Stimulated activated naive B cell treated with anti-CD40 and anti-IgM and Interleukin-4, amounts not matched to agents 10 μg/mL and 1 μg/mL and 100 μg/mL, for 72 hours (primary cell): ENCODE measurements around the gene DHRS7C.
"Not testable (repeated sequence)": the region's sequence is repeated elsewhere in the genome, so short reads cannot be mapped to it uniquely, and the experiment has no call there.

Source experiments
- ATAC-seq, 2 donors: fragments of 150-1000 bp; cut with Tn5 transposase; replicated peaks; 2 replicates each; pipeline ENCODE4 v1.10.0; 2021; ENCODE audit warnings: moderate library complexity in 1 of 2
- DNase-seq: peaks from one replicate; pipeline ENCODE4 v3.0.0; 2021
- H3K27ac Mint-ChIP-seq: one replicate; pipeline ENCODE4 v1.8.0; 2022; ENCODE audit warnings: mild to moderate bottlenecking, mixed read lengths
- H3K27me3 Mint-ChIP-seq, 2 donors: one replicate each; pipeline ENCODE4 v1.8.0; 2022; ENCODE audit warnings: mixed read lengths in 2 of 2
- H3K36me3 Mint-ChIP-seq, 2 donors: one replicate each; pipeline ENCODE4 v1.8.0; 2022; ENCODE audit warnings: mixed read lengths in 2 of 2, mild to moderate bottlenecking in 1 of 2
- H3K4me1 Mint-ChIP-seq, 2 donors: one replicate each; pipeline ENCODE4 v1.8.0; 2022; ENCODE audit warnings: mixed read lengths in 2 of 2, mild to moderate bottlenecking in 1 of 2
- H3K4me3 Mint-ChIP-seq, 2 donors: one replicate each; pipeline ENCODE4 v1.8.0; 2022; ENCODE audit warnings: mild to moderate bottlenecking in 2 of 2, mixed read lengths in 2 of 2, moderate library complexity in 1 of 2
- H3K9me3 Mint-ChIP-seq, 2 donors: one replicate each; pipeline ENCODE4 v1.8.0; 2022; ENCODE audit warnings: mixed read lengths in 2 of 2, mild to moderate bottlenecking in 1 of 2

Gene DHRS7C

DNA sequence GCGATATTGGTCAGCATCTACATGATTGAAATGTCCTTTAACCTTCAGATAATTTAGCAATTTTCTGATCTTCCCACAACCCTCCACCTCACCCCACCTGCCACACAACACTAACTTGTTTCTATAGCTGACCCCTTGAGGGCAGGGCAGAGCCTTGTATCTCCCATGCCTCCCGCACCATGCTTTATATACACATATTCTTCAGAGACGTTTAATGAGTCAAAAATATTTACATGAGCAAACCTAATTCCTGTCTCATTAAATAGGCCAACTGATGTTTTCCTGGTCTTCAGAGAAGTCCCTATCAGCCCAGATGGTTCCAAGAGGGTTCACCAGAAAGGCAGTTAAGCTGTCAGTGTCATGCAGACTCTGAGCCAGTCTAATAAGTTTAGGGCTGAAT lies 6.6 kb upstream of the DHRS7C start:
- no peak for ATAC-seq
- no peaks in the 10 kb centered on the region for H3K9me3 Mint-ChIP-seq
- no peak overlapping the region for H3K4me3 Mint-ChIP-seq
- no peaks in the 10 kb centered on the region for H3K36me3 Mint-ChIP-seq
- DNase-seq: no peak
- H3K27me3 Mint-ChIP-seq: peaks cover 30 to 35% of the 10 kb centered on the region in 2 donors
- no peak overlapping the region for H3K27ac Mint-ChIP-seq
- no peaks in the 10 kb centered on the region for H3K4me1 Mint-ChIP-seq

DNA sequence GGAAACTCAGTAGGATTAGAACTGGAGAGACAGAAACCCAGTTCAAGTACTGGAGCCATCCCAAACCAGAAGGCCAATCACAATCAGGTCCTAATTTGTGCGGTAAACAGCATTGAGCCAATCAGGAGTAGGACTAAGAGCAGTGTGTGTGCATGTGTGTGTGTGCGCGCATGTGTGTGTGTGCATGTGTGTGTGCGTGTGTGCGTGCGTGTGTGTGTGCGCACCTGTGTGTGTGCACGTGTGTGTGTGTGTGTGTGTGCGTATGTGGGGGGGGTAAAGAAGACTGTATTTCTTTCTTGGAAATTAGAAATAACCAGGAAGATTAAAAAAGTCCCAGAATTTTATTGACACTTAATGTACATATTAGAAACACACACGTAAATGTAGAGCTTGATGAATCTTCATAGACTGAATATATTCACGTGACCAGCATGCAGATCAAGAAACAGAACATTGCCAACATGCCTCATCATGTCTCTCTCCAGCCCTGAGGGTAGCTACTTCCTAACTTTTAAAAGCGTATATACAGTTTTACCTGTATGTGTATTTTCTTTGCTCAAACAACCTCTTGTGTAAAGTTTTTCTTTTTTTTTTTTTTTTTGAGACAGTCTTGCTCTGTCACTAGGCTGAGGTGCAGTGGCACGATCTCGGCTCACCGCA lies 919 bp upstream of the DHRS7C start:
- ATAC-seq (no peak), DNase-seq (no peak)
- no peak overlapping the region for H3K27ac Mint-ChIP-seq
- no peaks in the 10 kb centered on the region for H3K36me3 Mint-ChIP-seq
- H3K9me3 Mint-ChIP-seq: no peaks in the 10 kb centered on the region
- H3K4me1 Mint-ChIP-seq: no peaks in the 10 kb centered on the region
- H3K4me3 Mint-ChIP-seq: no peak overlapping the region
- peaks cover 15 to 25% of the 10 kb centered on the region in 2 donors for H3K27me3 Mint-ChIP-seq

DNA sequence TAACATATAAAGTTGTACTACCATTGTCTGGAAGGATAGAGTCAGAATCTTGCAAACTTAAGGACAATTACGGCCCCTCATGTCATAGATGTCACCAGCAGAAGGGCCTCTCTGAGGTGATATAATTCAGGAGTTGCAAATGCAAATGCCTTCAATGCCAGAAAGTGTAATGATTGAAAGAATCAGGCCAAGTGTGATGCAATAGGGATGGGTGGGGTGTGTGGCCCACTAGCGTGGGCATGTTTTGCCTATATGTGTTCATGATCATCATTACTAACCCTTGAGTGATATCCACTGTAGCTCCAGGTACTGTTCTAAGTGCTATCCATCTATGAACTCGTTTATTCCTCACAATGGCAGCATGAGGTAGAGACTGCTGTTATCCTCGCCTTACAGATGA lies 1.1 kb downstream of the DHRS7C start:
- ATAC-seq (no peak), DNase-seq (no peak)
- Mint-ChIP-seq H3K27ac (no peak overlapping the region), H3K36me3 (no peaks in the 10 kb centered on the region), H3K27me3 (peaks cover 6 to 10% of the 10 kb centered on the region in 2 donors), H3K9me3 (no peaks in the 10 kb centered on the region), H3K4me3 (no peak overlapping the region), H3K4me1 (no peaks in the 10 kb centered on the region)

DNA sequence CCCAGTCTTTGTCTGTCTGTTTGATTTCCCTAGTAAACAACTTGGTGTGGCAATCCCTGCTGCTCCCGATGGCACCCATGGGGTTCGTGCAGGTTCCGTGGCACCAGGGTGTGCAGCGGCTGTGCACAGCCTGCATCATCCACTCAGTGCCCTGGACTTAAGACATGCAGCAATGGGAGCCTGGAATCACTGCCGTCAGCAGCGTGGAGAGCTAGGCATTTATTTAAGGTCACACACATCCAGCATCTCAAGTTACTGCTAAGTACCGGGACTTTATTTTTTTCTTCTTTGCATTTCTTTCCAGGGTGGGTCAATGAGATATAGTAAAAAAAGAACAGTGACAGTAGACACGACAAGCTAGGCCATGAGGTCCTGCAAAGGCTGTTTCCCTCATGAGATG lies 2.8 kb downstream of the DHRS7C start:
- DNase-seq: no peak
- no peak overlapping the region for H3K27ac Mint-ChIP-seq

DNA sequence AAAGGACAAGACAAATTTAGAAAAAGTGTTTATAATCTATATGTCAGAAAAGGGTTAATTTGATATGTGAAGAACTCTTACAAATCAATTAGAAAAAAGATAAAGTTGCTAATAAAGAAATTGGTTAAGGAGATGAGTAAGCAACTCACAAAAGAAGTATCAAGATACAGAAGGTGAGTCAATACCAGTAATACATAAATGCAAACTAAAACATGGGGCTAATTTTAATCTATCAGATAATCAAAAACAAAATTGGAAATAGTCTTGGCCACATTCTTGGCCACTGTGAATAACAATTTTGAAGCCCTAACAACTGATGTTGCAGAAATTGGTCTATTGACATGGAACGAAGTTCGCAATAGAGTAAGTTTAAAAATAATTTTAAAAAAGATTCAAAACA lies 6.8 kb downstream of the DHRS7C start:
- no peak for DNase-seq
- ATAC-seq: no peak
- Mint-ChIP-seq H3K4me3 (no peak overlapping the region), H3K27ac (no peak overlapping the region), H3K27me3 (peaks cover 19 to 20% of the 10 kb centered on the region in 2 donors), H3K4me1 (no peaks in the 10 kb centered on the region), H3K36me3 (no peaks in the 10 kb centered on the region), H3K9me3 (no peaks in the 10 kb centered on the region)

More for the DNA sequence above, 2.8 kb downstream of the DHRS7C start:
- Mint-ChIP-seq H3K27me3 (peaks cover 0 to 10% of the 10 kb centered on the region in 2 donors), H3K4me1 (no peaks in the 10 kb centered on the region), H3K36me3 (no peaks in the 10 kb centered on the region), H3K9me3 (no peaks in the 10 kb centered on the region), H3K4me3 (no peak overlapping the region)
- ATAC-seq: no peak

DNA sequence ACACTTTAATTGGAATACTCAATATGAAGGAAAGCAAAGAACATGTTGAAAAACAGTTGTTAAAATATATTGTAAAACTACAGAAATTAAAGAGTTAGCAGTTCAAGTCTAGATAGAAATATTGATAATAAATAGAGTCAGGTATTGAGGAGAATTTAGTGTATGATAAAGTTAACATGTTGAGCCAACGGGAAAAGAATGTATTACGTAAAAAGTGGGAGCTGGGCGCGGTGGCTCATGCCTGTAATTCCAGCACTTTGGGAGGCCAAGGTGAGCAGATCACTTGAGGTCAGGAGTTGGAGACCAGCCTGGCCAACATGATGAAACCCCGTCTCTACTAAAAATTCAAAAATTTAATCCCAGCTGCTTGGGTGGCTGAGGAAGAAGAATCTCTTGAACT lies 7.9 kb downstream of the DHRS7C start:
- not testable (repeated sequence) for DNase-seq, H3K4me1 Mint-ChIP-seq, H3K36me3 Mint-ChIP-seq, ATAC-seq, H3K4me3 Mint-ChIP-seq, H3K9me3 Mint-ChIP-seq, H3K27ac Mint-ChIP-seq
- H3K27me3 Mint-ChIP-seq: peaks cover 13 to 20% of the 10 kb centered on the region in 2 donors

DNA sequence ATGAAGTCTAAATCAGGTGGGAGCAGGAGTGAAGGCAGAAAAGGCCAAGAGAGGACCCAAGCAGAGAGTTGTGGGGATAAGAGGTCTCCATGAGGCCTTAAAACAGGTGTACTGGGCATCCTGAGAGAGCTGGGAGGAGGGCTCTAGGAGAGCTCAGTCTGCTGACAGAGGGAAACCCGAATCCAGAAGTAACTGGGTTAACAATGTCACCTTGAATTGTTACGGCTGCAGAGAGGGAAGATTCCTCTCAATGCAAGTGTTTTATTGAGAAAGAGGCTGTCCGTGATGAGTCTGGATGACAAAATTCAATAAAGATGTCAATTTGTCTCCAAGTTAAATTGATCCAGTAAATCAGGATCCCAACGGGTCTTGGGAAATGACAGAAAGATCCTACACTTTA lies 8.3 kb downstream of the DHRS7C start:
- peaks cover 13 to 20% of the 10 kb centered on the region in 2 donors for H3K27me3 Mint-ChIP-seq
- no peaks in the 10 kb centered on the region for H3K9me3 Mint-ChIP-seq
- no peaks in the 10 kb centered on the region for H3K4me1 Mint-ChIP-seq
- no peak overlapping the region for H3K4me3 Mint-ChIP-seq
- DNase-seq (no peak), ATAC-seq (no peak)
- no peak overlapping the region for H3K27ac Mint-ChIP-seq
- no peaks in the 10 kb centered on the region for H3K36me3 Mint-ChIP-seq

DNA sequence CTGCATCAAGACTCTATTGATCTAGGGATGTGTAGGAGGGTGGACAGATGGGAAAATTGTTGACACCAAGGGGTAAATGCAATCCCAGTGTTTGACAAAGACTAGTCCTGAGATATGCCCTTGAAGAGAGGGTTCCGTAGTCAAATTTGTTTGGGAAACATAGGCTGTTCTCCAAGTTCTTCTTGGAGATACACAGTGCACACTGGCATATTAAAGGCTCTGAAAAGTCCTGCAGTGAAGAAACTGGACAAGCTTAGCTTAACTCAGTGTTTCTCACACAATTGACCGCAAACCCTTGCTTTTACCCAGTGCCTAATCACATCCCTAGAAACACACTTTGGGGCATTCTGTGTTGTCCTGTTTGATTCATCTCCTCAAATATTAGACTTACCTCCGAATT lies 10.8 kb downstream of the DHRS7C start:
- ATAC-seq: no peak
- H3K4me3 Mint-ChIP-seq: no peak overlapping the region
- H3K4me1 Mint-ChIP-seq: no peaks in the 10 kb centered on the region
- peaks cover 0 to 5% of the 10 kb centered on the region in 2 donors for H3K9me3 Mint-ChIP-seq
- no peaks in the 10 kb centered on the region for H3K36me3 Mint-ChIP-seq
- DNase-seq: no peak
- no peak overlapping the region for H3K27ac Mint-ChIP-seq
- H3K27me3 Mint-ChIP-seq: peaks cover 10 to 33% of the 10 kb centered on the region in 2 donors

DNA sequence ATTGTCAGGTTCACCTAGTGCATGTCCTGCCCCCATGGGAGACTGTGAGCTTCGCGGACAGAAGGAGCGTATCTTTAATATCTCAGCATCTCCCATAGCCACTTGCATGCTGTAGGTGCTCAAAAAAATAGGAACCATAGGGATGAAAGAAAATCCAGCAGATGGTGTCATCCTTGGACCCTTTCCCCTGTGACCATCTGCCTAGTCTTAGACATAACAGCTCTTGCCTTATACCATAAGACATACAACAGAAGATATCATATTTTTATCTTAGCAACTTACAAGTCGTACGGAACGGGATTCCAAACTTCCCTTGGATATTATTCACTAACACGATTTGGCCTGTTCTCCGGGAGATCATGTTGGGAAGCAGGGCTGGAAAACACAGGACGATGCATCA lies 14.5 kb downstream of the DHRS7C start:
- H3K9me3 Mint-ChIP-seq: peaks cover 0 to 9% of the 10 kb centered on the region in 2 donors
- no peak overlapping the region for H3K4me3 Mint-ChIP-seq
- ATAC-seq (no peak), DNase-seq (no peak)
- H3K36me3 Mint-ChIP-seq: no peaks in the 10 kb centered on the region
- no peak overlapping the region for H3K27ac Mint-ChIP-seq
- H3K27me3 Mint-ChIP-seq: peaks cover 4 to 25% of the 10 kb centered on the region in 2 donors
- H3K4me1 Mint-ChIP-seq: no peaks in the 10 kb centered on the region

DNA sequence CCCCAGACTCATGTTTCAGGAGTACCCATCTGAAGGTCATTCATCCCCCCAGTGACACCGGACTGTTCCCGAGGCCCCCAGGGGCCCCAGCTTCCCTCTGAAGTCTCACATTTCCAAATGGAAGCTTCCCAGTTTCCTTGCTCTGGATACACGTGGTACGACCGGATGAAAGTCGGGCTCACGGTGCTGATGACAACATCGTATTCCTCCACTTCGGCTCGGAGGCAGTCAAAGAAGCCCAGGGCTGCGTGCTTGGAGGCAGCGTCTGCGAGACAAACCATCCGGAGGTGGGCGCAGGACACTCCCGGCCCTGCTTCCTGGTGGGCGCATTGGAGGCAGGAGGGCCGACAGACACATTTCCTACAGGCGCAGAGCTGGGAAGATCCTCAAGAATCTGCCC lies 18.7 kb downstream of the DHRS7C start:
- Mint-ChIP-seq H3K9me3 (peaks cover 0 to 9% of the 10 kb centered on the region in 2 donors), H3K27me3 (peaks cover 7 to 28% of the 10 kb centered on the region in 2 donors), H3K4me3 (no peak overlapping the region), H3K27ac (no peak overlapping the region), H3K36me3 (no peaks in the 10 kb centered on the region), H3K4me1 (no peaks in the 10 kb centered on the region)
- ATAC-seq (no peak), DNase-seq (no peak)

DNA sequence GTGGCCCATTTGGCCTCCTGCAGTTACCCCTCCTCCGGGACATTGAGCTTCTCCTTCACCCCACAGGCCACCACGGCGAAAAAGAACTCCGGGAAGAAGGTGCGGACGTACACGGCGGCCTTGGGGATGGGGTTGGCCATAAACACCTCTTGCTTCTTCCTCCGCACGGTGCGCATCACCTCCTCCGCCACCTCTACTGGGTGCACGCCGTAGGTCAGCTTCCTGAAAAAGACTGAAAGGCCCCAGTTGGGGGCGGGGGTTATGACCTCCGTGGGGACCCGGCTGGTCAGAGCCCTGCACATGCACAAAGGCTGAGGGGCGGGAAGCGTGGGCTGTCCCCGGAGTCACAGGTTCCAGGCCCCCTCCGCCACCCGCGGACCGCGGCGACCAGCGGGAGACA lies 19.9 kb downstream of the DHRS7C start:
- DNase-seq (no peak), ATAC-seq (no peak)
- peaks cover 7 to 22% of the 10 kb centered on the region in 2 donors for H3K27me3 Mint-ChIP-seq
- no peaks in the 10 kb centered on the region for H3K36me3 Mint-ChIP-seq
- H3K4me1 Mint-ChIP-seq: no peaks in the 10 kb centered on the region
- peaks cover 0 to 4% of the 10 kb centered on the region in 2 donors for H3K9me3 Mint-ChIP-seq
- no peak overlapping the region for H3K4me3 Mint-ChIP-seq
- H3K27ac Mint-ChIP-seq: no peak overlapping the region

DNA sequence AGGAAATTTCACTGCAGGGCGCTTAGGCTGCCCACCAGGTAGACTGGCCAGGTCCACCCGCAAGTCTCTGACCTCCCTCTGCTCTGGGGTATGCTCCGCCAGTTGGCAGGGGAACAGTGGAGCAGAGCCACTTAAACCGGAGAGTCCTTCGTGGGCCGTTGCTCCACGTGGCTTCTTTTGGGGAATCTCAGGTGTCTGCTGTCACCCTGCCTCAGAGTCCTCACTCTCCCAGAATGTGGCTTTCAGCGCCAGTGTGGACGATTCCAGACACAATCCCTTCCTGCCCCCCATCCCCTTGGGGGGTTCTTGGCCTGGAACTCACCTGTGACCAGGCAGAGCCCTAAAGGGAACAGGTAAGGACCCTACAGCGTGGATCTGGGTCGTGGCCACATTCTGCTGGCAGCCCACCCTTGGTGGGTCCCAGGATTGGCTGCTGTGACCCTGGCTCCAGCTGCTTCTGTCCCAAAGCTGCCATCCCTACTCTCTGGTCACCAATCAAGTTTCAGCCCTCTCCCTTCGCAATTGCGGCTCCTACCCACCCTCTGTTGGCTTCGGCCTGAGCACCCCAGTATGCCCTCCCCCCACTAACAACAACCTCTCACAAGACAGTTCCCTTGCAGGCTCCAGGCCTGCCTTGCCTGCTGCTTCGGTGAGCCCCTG lies 22.2 kb downstream of the DHRS7C start:
- ATAC-seq (no peak), DNase-seq (no peak)
- no peak overlapping the region for H3K27ac Mint-ChIP-seq
- no peaks in the 10 kb centered on the region for H3K9me3 Mint-ChIP-seq
- no peak overlapping the region for H3K4me3 Mint-ChIP-seq
- H3K27me3 Mint-ChIP-seq: peaks cover 6 to 20% of the 10 kb centered on the region in 2 donors
- no peaks in the 10 kb centered on the region for H3K4me1 Mint-ChIP-seq
- no peaks in the 10 kb centered on the region for H3K36me3 Mint-ChIP-seq

DNA sequence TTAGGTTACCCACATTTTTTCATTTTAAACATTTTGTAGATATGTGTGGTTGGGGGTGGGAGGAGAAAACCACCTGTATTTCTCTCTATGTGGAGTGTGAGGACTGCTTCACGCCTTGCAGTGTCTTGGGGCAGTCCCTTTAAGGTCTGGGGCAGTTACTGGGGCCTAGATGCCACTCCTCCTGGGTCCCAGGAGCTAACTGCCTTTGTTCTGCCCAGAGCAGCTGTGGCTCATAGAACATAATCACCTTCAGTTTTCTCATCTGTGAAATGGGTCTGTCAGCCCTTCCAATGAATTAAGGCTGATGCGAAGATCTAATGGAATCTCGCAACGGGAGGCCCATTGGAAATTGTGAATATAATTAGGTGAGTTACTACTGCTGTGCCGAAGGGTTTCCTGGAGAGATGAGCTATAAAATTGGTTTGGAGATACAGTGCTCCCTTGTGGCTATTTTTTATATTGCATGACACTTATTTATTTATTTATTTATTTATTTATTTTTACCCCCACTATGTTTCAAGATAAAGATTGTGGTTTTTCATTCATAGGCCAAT lies 22.9 kb downstream of the DHRS7C start:
- no peak for ATAC-seq
- Mint-ChIP-seq H3K4me1 (no peaks in the 10 kb centered on the region), H3K27ac (no peak overlapping the region), H3K4me3 (no peak overlapping the region), H3K9me3 (no peaks in the 10 kb centered on the region), H3K36me3 (no peaks in the 10 kb centered on the region), H3K27me3 (peaks cover 6 to 20% of the 10 kb centered on the region in 2 donors)
- no peak for DNase-seq

DNA sequence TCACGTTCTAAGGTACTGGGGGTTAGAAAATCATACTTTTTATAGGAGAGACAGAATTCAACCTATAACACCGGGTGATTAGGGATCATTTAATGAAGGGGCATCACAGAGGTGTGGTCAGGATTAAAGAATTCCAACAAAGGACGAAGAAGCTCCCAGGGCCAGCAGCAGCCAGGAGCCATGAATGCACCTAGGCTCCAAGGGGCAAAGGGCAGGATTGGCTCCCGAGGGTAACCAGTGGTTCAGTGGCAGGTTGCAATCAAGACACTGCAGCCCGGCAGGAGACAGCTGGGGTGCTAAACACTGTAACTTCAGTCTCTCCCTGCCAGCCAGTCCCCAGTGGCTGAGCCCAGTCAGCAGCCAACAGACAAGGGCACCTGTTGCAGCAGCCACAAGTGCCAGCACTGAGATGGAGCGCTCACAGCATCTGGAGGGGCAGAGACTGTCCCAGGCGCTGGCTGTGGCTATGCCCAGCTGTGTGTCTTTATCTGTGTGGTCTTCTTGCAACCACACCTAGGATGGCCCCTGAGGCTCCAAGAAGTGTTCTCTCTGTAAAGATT lies 23.9 kb downstream of the DHRS7C start:
- Mint-ChIP-seq H3K9me3 (no peaks in the 10 kb centered on the region), H3K36me3 (no peaks in the 10 kb centered on the region), H3K27ac (no peak overlapping the region), H3K27me3 (peaks cover 6 to 20% of the 10 kb centered on the region in 2 donors), H3K4me1 (no peaks in the 10 kb centered on the region), H3K4me3 (no peak overlapping the region)
- ATAC-seq (no peak), DNase-seq (no peak)

DNA sequence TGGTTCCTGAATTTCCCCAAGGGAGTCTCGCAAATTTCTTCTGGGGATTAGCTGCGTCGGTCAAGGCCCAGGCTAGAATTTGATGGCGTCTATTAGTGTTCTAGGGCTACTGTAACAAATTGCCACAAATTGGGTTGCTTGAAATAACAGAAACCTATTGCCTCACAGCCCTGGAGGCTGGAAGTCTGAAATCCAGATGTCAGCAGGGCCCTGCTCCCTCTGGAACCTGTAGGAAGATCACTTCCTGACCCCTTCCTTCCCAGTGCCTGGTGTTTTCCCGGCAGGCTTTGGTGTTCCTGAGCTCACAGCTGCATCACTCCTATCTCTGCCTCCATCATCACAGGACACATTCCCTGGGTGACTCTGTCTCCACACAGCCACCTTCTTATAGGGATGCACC lies 24.4 kb downstream of the DHRS7C start:
- ATAC-seq (no peak), DNase-seq (no peak)
- no peak overlapping the region for H3K27ac Mint-ChIP-seq
- no peak overlapping the region for H3K4me3 Mint-ChIP-seq
- H3K27me3 Mint-ChIP-seq: peaks cover 8 to 20% of the 10 kb centered on the region in 2 donors
- H3K4me1 Mint-ChIP-seq: no peaks in the 10 kb centered on the region
- no peaks in the 10 kb centered on the region for H3K36me3 Mint-ChIP-seq
- no peaks in the 10 kb centered on the region for H3K9me3 Mint-ChIP-seq
